Measurements from ENCODE around the gene MFSD2A.
A peak's percentile ranks its signal among the peaks of the same experiment; 100 is the strongest.

The MFSD2A gene

DNA sequence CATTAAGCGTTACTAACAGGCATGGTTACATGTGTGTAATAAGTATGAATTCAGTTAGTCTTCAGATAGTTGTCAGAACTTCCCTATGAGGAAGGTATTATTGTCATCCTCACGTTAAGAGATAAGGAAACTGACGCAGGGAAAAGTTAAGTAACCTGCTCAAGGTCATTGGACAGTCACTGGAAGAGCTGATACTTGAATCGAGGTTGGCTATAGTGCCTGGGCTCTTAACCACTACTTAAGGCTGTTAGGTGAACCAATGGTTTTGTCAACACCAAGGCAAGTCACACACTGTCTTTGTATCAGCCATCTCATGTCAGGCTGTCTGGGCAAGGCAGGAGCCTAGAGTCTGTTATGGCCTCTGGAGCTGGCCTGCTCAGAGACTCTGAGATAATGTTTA is 16.2 kb downstream of the MFSD2A start:
- DNase-seq (ENCODE audit: low spot score): no peak
- TF ChIP-seq, protein P1, sequence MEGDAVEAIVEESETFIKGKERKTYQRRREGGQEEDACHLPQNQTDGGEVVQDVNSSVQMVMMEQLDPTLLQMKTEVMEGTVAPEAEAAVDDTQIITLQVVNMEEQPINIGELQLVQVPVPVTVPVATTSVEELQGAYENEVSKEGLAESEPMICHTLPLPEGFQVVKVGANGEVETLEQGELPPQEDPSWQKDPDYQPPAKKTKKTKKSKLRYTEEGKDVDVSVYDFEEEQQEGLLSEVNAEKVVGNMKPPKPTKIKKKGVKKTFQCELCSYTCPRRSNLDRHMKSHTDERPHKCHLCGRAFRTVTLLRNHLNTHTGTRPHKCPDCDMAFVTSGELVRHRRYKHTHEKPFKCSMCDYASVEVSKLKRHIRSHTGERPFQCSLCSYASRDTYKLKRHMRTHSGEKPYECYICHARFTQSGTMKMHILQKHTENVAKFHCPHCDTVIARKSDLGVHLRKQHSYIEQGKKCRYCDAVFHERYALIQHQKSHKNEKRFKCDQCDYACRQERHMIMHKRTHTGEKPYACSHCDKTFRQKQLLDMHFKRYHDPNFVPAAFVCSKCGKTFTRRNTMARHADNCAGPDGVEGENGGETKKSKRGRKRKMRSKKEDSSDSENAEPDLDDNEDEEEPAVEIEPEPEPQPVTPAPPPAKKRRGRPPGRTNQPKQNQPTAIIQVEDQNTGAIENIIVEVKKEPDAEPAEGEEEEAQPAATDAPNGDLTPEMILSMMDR (IDR thresholded peaks at IDR 0.05; ENCODE audit: extremely low read depth, missing control alignments): no peak

DNA sequence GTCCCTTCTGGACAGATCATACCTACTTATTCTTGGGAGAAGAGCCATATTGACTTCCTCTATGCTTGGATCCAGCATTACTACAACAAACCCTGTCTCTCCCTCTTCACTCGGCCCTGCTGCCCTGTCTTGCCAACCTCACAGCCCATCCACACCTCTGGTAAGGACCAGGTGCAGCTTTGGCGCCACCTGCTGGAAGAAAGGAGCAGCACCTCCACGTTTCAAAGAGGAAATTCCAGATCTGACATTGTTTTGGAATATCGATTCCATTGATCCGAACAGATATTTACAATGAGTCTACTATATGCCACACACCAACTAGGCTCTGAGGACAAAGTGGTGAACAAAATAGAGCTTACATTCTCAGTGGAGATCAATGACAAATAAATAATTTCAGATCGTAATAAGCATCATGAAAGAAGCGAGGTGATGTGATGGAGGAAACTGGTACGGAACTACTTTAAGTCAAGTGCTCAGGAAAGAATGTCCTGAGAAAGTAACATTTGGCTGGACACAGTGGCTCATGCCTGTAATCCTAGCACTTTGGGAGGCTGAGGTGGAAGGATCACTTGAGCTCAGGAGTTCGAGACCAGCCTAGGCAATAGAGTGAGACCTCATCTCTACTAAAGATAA is 18.7 kb downstream of the MFSD2A start:
- TF ChIP-seq, protein P1 (IDR thresholded peaks at IDR 0.05; ENCODE audit: extremely low read depth, missing control alignments): peak; percentile 85
- DNase-seq (ENCODE audit: low spot score): peak; percentile 81

DNA sequence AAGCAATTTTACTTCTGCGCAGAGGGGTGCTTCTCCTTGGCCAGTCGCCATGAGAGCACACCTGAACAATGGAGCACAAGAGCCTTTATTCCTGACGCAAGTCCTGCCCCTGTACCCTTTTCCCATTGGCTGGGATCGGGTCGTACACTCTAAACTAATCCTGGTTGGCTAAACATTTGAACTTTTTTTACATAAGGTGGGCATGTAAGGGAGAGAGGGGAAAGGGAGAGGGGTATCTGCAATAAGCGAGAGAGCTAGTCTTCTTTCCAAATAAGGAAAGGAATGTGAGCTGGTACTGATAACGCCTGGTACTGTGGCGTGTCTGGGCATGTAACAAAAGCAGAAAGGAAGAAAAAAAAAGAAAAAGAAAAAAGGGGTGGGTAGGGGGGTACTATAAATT is 21.8 kb downstream of the MFSD2A start:
- DNase-seq (ENCODE audit: low spot score): no peak
- TF ChIP-seq, protein P1 (IDR thresholded peaks at IDR 0.05; ENCODE audit: extremely low read depth, missing control alignments): no peak

DNA sequence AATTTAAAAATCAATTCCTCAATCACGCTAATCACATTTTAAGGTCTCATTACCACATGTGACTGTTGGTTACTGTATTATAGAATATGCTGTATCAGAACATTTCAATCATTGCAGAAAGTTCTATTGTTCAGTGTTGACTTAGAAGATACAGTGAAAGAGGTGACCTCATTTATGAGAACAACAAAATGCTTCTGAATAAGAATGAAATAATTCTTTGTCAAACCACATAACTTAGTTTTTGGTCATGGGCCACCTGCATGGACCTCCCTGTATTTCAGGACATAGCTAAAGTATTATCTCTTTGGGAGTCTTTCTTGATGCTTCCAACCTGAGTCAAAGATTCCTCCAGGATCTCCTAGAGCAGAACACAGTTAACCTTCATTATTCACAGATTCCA is 22.3 kb downstream of the MFSD2A start:
- no peak for DNase-seq (ENCODE audit: low spot score)
- TF ChIP-seq, protein P1 (IDR thresholded peaks at IDR 0.05; ENCODE audit: extremely low read depth, missing control alignments): no peak

DNA sequence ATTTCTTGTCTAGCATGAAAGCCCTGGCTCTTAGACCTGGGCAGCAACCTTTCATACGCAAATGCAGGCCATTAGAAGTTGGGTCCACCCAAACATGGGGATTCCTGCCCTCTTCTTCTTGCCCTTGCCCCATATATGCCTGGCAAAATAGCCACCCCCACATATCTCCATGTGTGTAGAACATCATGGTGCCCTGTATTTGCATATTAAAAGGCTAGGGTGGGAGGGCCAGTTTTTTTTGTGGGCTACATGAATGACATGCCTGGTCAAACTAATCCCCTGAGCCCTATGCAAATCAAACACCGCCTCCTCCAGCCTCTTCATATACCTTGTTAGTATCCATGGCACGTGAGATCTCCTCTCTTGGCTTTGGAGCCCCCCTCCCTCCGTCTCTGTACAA is 24.7 kb downstream of the MFSD2A start:
- no peak for DNase-seq (ENCODE audit: low spot score)
- TF ChIP-seq, protein P1 (IDR thresholded peaks at IDR 0.05; ENCODE audit: extremely low read depth, missing control alignments): no peak

DNA sequence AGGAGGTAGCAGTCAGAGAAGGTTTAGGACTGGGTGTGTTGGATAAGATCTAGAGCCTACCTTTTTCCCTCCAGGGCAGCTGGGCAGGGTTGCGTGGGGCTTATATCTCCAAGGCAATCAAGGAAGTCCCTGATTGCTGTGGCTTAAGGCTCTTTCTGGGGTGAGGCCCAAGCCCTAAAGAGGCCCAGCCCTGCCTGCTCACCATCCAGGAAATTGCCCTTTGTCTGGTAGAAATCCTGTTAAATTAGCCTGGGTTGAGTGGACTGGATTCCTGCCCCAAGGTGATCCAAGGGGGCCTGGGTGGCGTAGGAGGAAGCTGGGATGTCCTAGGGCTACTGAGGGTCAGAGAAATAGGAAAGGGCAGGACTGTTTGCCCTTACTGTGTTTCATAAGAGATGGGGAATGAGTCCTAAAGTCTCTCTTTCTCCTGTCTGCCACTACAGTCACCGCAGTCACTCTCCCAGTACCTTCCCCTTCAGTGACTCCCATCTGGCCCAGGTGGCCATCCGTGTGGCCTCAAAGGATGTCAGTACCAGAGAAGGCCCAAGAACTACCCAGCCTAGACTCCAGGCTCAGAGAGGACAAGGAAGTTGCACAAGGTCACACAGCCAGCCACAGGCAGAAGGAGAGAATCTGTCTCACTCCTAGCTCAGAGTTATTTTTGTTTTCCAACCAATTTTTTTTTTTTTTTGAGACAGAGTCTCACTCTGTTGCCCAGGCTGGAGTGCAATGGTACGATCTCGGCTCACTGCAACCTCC is 25.8 kb downstream of the MFSD2A start:
- TF ChIP-seq, protein P1 (IDR thresholded peaks at IDR 0.05; ENCODE audit: extremely low read depth, missing control alignments): no peak
- no peak for DNase-seq (ENCODE audit: low spot score)

DNA sequence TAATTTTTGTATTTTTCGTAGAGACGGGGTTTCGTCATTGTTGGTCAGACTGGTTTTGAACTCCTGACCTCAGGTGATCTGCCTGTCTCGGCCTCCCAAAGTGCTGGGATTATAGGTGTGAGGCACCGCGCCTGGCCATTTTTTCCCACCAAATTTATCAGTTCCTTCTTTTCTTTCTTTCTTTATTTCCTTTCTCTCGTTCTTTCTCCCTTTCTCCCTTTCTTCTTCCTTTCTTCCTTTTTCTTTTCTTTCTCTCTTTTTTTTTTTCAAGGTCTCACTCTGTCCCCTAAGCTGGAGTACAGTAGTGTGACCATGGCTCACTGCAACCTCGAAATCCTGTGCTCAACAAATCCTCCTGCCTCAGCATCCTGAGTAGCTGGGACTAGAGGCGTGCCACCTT is 26.4 kb downstream of the MFSD2A start:
- no peak for DNase-seq (ENCODE audit: low spot score)
- TF ChIP-seq, protein P1 (IDR thresholded peaks at IDR 0.05; ENCODE audit: extremely low read depth, missing control alignments): no peak
